PFSK-1 (cell line): ENCODE results near the gene HUS1.
A peak's percentile ranks its signal among the peaks of the same experiment; 100 is the strongest.

Source experiments
- FOXP2 ChIP-seq: optimal IDR thresholded peaks from 2 replicates; pipeline ENCODE3; 2011; ENCODE audit warnings: borderline replicate concordance, control low read depth, inconsistent platforms; ENCODE audit not compliant: insufficient read depth; ENCODE audit errors: extremely low read length, extremely low read depth
- POLR2AphosphoS5 ChIP-seq: IDR thresholded peaks from 2 replicates; pipeline ENCODE4 v1.6.1; 2012; ENCODE audit warnings: low read depth, mild to moderate bottlenecking, control low read depth, low read length, moderate library complexity
- SIN3A ChIP-seq: IDR thresholded peaks from 2 replicates; pipeline ENCODE4 v1.6.1; 2012; ENCODE audit warnings: mild to moderate bottlenecking, low read length, moderate library complexity, borderline replicate concordance; ENCODE audit not compliant: insufficient read depth
- TAF1 ChIP-seq: IDR thresholded peaks from 2 replicates; pipeline ENCODE4 v1.6.1; 2012; ENCODE audit warnings: low read length, control low read depth, borderline replicate concordance; ENCODE audit not compliant: insufficient read depth
- TF ChIP-seq, protein P1 (sequence below), 2 experiments: IDR thresholded peaks; 2 replicates each; pipeline versions ENCODE4 v1.6.1 to v1.8.0; 2011 to 2012; ENCODE audit warnings: low read depth in 2 of 2, low read length in 2 of 2, control low read depth in 1 of 2, inconsistent platforms in 1 of 2, mild to moderate bottlenecking in 1 of 2, moderate library complexity in 1 of 2; ENCODE audit not compliant: insufficient read depth in 1 of 2

HUS1 gene

DNA sequence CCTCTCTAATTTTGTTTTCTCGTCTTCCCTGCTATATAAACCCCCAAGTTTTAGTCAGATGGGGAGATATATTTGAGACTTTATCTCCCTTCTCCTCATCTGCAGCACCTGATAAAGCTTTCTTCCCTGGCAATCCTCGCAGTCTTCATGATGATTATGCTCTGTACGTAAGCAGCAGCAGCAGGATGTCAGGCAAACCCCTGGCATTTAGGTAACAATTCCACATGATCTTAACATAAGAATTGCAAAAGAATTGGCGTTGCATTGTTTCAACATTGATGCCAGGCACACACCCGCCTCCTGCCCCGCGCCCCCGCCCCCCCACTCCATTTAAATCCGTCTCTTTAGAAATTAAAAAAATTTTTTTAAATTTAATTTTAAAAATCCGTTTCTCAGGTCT, 37.3 kb downstream of the HUS1 start:
- TF ChIP-seq FOXP2 (no peak), SIN3A (no peak), POLR2AphosphoS5 (no peak), TAF1 (no peak)
- TF ChIP-seq, protein P1, sequence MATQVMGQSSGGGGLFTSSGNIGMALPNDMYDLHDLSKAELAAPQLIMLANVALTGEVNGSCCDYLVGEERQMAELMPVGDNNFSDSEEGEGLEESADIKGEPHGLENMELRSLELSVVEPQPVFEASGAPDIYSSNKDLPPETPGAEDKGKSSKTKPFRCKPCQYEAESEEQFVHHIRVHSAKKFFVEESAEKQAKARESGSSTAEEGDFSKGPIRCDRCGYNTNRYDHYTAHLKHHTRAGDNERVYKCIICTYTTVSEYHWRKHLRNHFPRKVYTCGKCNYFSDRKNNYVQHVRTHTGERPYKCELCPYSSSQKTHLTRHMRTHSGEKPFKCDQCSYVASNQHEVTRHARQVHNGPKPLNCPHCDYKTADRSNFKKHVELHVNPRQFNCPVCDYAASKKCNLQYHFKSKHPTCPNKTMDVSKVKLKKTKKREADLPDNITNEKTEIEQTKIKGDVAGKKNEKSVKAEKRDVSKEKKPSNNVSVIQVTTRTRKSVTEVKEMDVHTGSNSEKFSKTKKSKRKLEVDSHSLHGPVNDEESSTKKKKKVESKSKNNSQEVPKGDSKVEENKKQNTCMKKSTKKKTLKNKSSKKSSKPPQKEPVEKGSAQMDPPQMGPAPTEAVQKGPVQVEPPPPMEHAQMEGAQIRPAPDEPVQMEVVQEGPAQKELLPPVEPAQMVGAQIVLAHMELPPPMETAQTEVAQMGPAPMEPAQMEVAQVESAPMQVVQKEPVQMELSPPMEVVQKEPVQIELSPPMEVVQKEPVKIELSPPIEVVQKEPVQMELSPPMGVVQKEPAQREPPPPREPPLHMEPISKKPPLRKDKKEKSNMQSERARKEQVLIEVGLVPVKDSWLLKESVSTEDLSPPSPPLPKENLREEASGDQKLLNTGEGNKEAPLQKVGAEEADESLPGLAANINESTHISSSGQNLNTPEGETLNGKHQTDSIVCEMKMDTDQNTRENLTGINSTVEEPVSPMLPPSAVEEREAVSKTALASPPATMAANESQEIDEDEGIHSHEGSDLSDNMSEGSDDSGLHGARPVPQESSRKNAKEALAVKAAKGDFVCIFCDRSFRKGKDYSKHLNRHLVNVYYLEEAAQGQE (IDR thresholded peaks at IDR 0.05; ENCODE audit: insufficient read depth in 1 of 2, low read depth in 2 of 2, low read length in 2 of 2), result no peak

DNA sequence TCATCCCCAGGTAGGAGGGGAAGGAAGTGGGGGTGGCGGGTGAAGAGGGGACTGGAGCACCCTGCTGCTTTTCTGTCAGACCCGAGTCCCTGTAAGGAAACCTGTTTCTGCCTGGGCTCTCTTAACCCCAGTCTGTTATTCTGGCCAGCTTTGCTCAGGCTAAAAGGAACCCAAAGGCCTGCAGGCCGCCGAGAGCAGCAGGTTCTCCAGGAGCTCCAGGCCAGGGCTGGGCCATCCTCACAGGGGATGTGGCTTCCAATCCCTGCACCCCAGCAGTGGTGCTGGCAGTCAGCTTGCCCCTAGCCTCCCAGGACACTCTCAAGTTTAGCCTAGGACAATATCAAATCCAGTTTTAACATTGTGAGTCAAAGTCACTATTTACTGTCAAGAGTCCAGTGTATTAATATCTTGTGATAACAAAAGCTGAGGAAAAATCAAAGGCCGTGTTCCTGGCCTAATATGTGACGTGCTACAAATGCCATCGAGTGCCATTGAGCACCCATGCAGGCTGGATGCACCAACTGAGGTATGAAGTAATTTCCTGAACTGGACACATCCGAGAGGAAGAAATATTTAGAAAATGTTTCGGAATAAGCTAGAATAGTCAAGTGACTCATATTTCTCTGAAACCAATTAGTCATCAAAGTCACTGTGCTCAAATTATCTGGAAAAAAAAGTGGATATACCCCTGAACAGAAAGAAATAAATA, 38.1 kb downstream of the HUS1 start:
- TF ChIP-seq POLR2AphosphoS5, result no peak

DNA sequence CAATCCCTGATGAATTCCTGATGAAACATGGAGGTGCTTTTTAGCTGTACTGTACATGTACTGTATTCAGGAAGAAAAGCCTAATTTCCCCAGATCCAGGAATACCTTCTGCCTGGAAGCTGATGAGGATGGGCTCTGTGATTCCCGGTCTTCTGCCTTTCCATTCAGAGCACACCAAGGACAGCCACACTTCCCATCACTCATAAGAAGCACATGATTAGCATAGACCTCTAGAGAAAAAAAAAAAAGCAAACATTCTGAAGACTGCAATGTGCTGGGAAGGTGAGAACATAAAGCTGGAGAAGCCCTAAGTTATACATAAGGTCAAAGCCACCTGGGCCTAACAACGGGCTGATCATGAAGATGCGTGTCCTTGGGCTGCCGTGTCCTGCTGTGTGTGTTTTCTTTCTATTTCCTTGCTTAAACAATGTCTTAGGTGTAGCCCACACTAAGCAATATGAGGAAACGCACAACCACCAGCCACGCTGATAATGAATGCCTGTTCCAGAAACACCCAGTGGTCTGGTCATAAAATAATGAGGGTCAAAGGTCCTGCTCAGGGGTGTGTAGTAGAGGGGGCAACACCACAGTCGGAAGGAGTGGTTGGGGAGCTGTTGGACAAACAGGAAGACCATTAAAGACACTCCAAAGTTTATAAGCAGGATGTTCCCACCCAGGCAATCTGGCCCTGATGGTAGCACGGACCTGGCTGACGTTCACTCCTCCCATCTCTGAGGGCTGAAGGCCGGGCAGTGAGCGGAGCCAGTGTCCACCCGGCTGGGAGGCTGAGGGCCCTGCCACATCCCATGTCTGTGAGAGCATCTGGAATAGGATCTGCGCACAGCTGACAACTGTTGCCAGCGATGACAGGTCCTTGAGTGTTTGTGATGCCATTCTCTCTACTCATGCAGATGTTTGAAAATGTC, 39.1 kb downstream of the HUS1 start:
- TF ChIP-seq TAF1, result no peak
- no peak for TF ChIP-seq SIN3A
- TF ChIP-seq, protein P1 (IDR thresholded peaks at IDR 0.05; ENCODE audit: insufficient read depth in 1 of 2, low read depth in 2 of 2, low read length in 2 of 2), result no peak
- peak; percentile 42 for TF ChIP-seq FOXP2
- no peak for TF ChIP-seq POLR2AphosphoS5

DNA sequence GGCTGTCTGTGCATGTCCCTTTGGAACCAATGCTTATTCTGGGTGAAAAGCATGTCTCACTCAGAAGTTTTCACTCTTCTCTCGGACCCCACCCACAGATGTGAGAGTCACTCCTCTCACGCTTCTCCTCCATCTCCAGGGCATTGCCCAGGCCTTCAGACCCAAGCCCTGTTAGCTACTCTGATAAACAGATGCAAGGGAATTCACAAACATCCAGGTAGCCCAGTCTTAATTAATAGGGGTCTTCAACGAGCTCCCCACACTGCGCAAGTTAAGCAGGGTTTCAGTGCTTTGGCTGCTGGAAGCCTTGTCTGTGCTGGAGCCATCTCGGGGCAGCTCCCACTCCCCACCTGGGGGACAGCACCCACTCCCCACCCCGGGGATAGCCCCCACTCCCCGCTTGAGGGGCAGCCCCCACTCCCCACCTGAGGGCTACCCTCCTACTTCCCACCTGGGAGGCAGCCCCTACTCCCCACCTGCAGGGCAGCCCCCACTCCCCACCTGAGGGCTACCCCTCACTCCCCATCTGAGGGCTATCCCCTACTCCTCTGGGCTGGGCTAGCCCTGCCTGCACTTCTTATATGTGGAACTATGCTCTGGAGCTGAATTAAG, 39.9 kb downstream of the HUS1 start:
- TF ChIP-seq SIN3A (no peak), FOXP2 (no peak), TAF1 (no peak), POLR2AphosphoS5 (no peak)
- TF ChIP-seq, protein P1 (IDR thresholded peaks at IDR 0.05; ENCODE audit: insufficient read depth in 1 of 2, low read depth in 2 of 2, low read length in 2 of 2), result no peak

DNA sequence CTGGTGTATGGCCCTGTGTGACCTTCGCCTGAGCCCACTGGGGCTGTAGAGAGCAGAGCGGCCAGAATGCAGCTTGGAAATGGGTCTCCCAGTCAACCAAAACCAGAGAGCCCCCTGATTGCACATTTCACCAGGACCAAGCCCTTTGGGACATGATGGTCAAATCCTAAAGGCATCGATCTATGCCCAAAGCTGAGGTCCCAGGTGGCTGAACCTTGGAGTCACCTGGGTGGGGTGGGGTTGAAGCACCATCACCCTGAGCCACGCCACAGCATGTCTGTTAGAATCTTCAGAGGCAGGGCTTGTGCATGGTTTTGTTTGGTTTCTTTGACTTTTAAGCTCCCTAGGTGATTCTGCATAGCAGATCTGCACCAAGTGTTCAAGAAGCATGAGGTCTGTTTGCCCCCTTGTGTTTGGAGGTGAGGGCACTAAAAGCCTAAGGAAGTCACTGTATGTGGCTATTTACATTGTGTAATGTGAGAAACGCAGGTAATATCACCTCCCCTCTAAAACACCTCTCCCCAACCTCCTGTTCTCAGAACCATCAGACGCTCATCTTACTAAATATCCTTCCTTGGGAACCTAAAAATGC, 40.7 kb downstream of the HUS1 start:
- TF ChIP-seq FOXP2, result no peak
- TF ChIP-seq, protein P1 (IDR thresholded peaks at IDR 0.05; ENCODE audit: insufficient read depth in 1 of 2, low read depth in 2 of 2, low read length in 2 of 2), result no peak
